Anterior cingulate cortex (tissue), 58 donors: Measurements from ENCODE around the gene TTC23.
"Not testable (repeated sequence)": the region's sequence is repeated elsewhere in the genome, so short reads cannot be mapped to it uniquely, and the experiment has no call there.

Experiments
- DNase-seq, 58 donors: peaks; one replicate each; lab custom pipeline; 2025; lab: John Stamatoyannopoulos, UW

Gene TTC23

GRCh38 chr15:99111641-99112040, 137.7 kb downstream of the TTC23 start:
- not testable (repeated sequence) for DNase-seq

- DNase-seq: no peak
These were observed 138.6 kb downstream of the TTC23 start for GRCh38 chr15:99110581-99111320.

GRCh38 chr15:99110093-99110492, 139.3 kb downstream of the TTC23 start:
- no peak for DNase-seq

- DNase-seq: no peak
These were observed 139.8 kb downstream of the TTC23 start for GRCh38 chr15:99109555-99110021.

GRCh38 chr15:99108993-99109392, 140.4 kb downstream of the TTC23 start:
- DNase-seq: no peak

GRCh38 chr15:99106417-99107220, 142.8 kb downstream of the TTC23 start:
- no peak for DNase-seq

- DNase-seq: peak in 43 of 58 donors; percentile 16 to 81 (median 46)
These were observed 143.7 kb downstream of the TTC23 start for GRCh38 chr15:99105514-99106341.

GRCh38 chr15:99104788-99105513, 144.4 kb downstream of the TTC23 start, which contains the start of gene SYNM:
TSS of gene SYNM (plus strand) at chr15:99105080. CDS start at chr15:99105200, 120 bp downstream.
- peak in 54 of 58 donors; percentile 13 to 86 (median 72) for DNase-seq

GRCh38 chr15:99103279-99103678, 146.1 kb downstream of the TTC23 start:
- no peak for DNase-seq

- no peak for DNase-seq
These were observed 146.8 kb downstream of the TTC23 start for GRCh38 chr15:99102332-99103235.

GRCh38 chr15:99101501-99101900, 147.9 kb downstream of the TTC23 start:
- DNase-seq: no peak

- peak in 54 of 58 donors; percentile 37 to 90 (median 66) for DNase-seq
These were observed 148.9 kb downstream of the TTC23 start for GRCh38 chr15:99100245-99101173.

GRCh38 chr15:99099661-99100060, 149.7 kb downstream of the TTC23 start:
- no peak for DNase-seq

- DNase-seq: no peak
These were observed 150.4 kb downstream of the TTC23 start for GRCh38 chr15:99098991-99099390.

GRCh38 chr15:99098426-99098825, 151.0 kb downstream of the TTC23 start:
- DNase-seq: no peak

- DNase-seq: no peak
These were observed 151.7 kb downstream of the TTC23 start for GRCh38 chr15:99097441-99098410.
